Measurements from ENCODE around the gene SNAP23. TPM values are rescaled to one million over a fixed set of nuclear protein-coding genes. Genes with fewer than 3 reads are reported as not detected.

Gene SNAP23
- total RNA-seq, 1 donor from 2014 or later: 57.4 TPM

DNA sequence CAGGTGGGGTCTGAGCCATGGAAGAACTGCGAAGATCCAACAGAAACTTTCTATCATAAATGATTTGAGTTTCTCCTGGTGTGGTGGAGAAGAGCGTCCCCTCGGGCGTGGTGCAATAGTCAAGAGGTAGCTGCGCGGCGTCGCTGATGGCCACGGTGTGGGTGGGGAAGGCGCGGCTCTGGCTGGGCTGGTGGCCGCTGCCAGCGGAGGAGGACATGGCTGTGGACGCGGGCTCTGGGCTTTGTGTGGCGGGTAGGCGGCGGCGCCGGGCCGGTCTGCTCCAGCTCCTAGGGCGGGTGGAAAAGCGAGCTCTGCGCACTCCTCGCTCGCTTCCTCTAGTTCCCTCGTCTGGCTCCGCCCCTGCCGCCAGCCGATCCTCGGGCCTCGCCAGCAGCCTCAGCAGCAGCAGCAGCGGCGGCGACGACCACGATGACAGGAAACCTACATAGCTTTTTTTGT lies 85.9 kb downstream of the SNAP23 start:
- peak; percentile 63 for DNase-seq (ENCODE audit: low spot score, unreplicated experiment)
- Mint-ChIP-seq H3K9me3 (ENCODE audit: low read depth) (no peaks in the 10 kb centered on the region), H3K27ac (peak overlapping the region; percentile 47), H3K36me3 (ENCODE audit: insufficient read depth) (no peaks in the 10 kb centered on the region), H3K4me3 (ENCODE audit: low read depth) (peak overlapping the region; percentile 70), H3K4me1 (ENCODE audit: low read depth) (peaks cover 23% of the 10 kb centered on the region), H3K27me3 (peaks cover 70% of the 10 kb centered on the region)
- TF ChIP-seq, protein P1, sequence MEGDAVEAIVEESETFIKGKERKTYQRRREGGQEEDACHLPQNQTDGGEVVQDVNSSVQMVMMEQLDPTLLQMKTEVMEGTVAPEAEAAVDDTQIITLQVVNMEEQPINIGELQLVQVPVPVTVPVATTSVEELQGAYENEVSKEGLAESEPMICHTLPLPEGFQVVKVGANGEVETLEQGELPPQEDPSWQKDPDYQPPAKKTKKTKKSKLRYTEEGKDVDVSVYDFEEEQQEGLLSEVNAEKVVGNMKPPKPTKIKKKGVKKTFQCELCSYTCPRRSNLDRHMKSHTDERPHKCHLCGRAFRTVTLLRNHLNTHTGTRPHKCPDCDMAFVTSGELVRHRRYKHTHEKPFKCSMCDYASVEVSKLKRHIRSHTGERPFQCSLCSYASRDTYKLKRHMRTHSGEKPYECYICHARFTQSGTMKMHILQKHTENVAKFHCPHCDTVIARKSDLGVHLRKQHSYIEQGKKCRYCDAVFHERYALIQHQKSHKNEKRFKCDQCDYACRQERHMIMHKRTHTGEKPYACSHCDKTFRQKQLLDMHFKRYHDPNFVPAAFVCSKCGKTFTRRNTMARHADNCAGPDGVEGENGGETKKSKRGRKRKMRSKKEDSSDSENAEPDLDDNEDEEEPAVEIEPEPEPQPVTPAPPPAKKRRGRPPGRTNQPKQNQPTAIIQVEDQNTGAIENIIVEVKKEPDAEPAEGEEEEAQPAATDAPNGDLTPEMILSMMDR (IDR thresholded peaks at IDR 0.05; ENCODE audit: unreplicated experiment): no peak

Other genes starting within 250 kb of the SNAP23 start
- gene GANC, start 222.4 kb upstream of the SNAP23 start, total RNA-seq: 19.5 and 20.6 TPM in 2 replicates
- 44.2 and 48.5 TPM in 2 replicates for gene TMEM87A, start 222.2 kb upstream of the SNAP23 start, total RNA-seq
- 2.9 and 3.7 TPM in 2 replicates for gene CAPN3, start 136.1 kb upstream of the SNAP23 start, total RNA-seq
- 47.5 and 52.4 TPM in 2 replicates for gene ZNF106, start 4.5 kb upstream of the SNAP23 start, total RNA-seq
- gene LRRC57, start 53.2 kb downstream of the SNAP23 start, total RNA-seq: 27.0 and 27.6 TPM in 2 replicates
- gene HAUS2, start 53.2 kb downstream of the SNAP23 start, total RNA-seq: 22.0 and 24.2 TPM in 2 replicates
- gene STARD9, start 80.0 kb downstream of the SNAP23 start, total RNA-seq: 1.8 and 2.5 TPM in 2 replicates
- 36.4 and 46.1 TPM in 2 replicates for gene CDAN1, start 241.5 kb downstream of the SNAP23 start, total RNA-seq